Heart left ventricle (tissue), 16 donors: Measurements from ENCODE around the gene GPR32. TPM values are rescaled to one million over a fixed set of nuclear protein-coding genes. Genes with fewer than 3 reads are reported as not detected.
"Not testable (repeated sequence)": the region's sequence is repeated elsewhere in the genome, so short reads cannot be mapped to it uniquely, and the experiment has no call there.

Source experiments
- ATAC-seq, 4 donors: fragments of 200-7000 bp; cut with Tn5 transposase; one replicate each; pipeline ENCODE4 v1.9.1; 2020 to 2022; ENCODE audit warnings: moderate library complexity in 4 of 4, mild to moderate bottlenecking in 3 of 4, moderate number of reproducible peaks in 1 of 4
- DNase-seq, 5 donors: peaks; one replicate each; pipeline ENCODE4 v3.0.0-alpha.2; 2020
- H3K27ac ChIP-seq, 12 donors: fragments of 200-600 bp; sonication (generic) in 4 of 12; one replicate each; pipeline versions ENCODE4 v1.5.0 to v1.8.0; 2016 to 2022; ENCODE audit warnings: mild to moderate bottlenecking in 2 of 12
- H3K27me3 ChIP-seq, 9 donors: fragments of 200-600 bp; sonication (generic) in 2 of 9; one replicate each; pipeline versions ENCODE4 v1.5.1 to v1.8.0; 2016 to 2022; ENCODE audit warnings: mild to moderate bottlenecking in 3 of 9
- H3K36me3 ChIP-seq, 9 donors: fragments of 200-600 bp; sonication (generic) in 2 of 9; one replicate each; pipeline versions ENCODE4 v1.5.0 to v1.8.0; 2018 to 2022; ENCODE audit warnings: mild to moderate bottlenecking in 2 of 9
- H3K4me1 ChIP-seq, 12 donors: fragments of 200-600 bp; sonication (generic) in 4 of 12; one replicate each; pipeline versions ENCODE4 v1.5.0 to v1.8.0; 2016 to 2022; ENCODE audit warnings: mild to moderate bottlenecking in 3 of 12
- H3K4me3 ChIP-seq, 12 donors: fragments of 200-600 bp; sonication (generic) in 4 of 12; one replicate each; pipeline versions ENCODE4 v1.5.0 to v1.8.0; 2017 to 2022; ENCODE audit warnings: mild to moderate bottlenecking in 9 of 12, moderate library complexity in 4 of 12
- H3K9me3 ChIP-seq, 12 donors: fragments of 200-600 bp; sonication (generic) in 4 of 12; one replicate each; pipeline versions ENCODE4 v1.5.0 to v1.8.0; 2016 to 2022; ENCODE audit warnings: mild to moderate bottlenecking in 1 of 12
- CTCF ChIP-seq, 12 donors: fragments of 200-600 bp; sonication (generic) in 4 of 12; IDR thresholded peaks; one replicate each; pipeline versions ENCODE4 v1.5.0 to v1.8.0; 2018 to 2022; ENCODE audit warnings: antibody characterized with exemption in 12 of 12, mild to moderate bottlenecking in 5 of 12
- POLR2A ChIP-seq, 2 donors: fragments of 450-650 bp; IDR thresholded peaks; one replicate each; pipeline ENCODE4 v1.6.1; 2017; ENCODE audit warnings: antibody characterized with exemption in 2 of 2, mild to moderate bottlenecking in 2 of 2, moderate library complexity in 2 of 2
- WGBS, 4 donors: extraction: QIAGEN DNeasy Blood & Tissue Kit in 2 of 4; methylation state at CpG; one replicate each; pipeline versions ENCODE4 v1.1.5 to v1.1.7; 2013 to 2018; 5-methylcytosine and 5-hydroxymethylcytosine counted together
- intact Hi-C, 10 donors: fragments of 100-400 bp; cut with DNase I; formaldehyde crosslinking; loops; one replicate each; pipeline versions ENCODE4 v1.11.1 to v1.14.2; 2022
- polyA plus RNA-seq, 2 donors: library from polyadenylated mRNA; stranded (reverse); fragments of 200-250 nt; gene quantifications; one replicate each; pipeline ENCODE4 v1.2.3, GENCODE V29; 2013
- total RNA-seq, 9 donors: library from RNA; depleted of rRNA in 2 of 9; stranded (reverse); fragments of >200 nt in 2 of 9; fragmentation: NEBNext Ultra II Directional in 3 of 9; extraction: Animal tissue kit (Norgen Biotek cat#: 25700) in 3 of 9; gene quantifications; one replicate each; pipeline versions ENCODE4 v1.1.0 to v1.2.4, GENCODE V29; 2016 to 2023
- donor health status: ischemic (EF 13 %, LVEDD 7.1; RV severe dilation, severe dysfunction).
- donor health status: healthy with polysubstance abuse.
- donor health status: DM: no; HTN: yes; CAD: no.
- donor health status: DM: no; HTN: no; CAD: no.
- donor health status: ischemic (EF 25% LVEDD 6.9; RV normal size, moderate dysfunction).
- donor health status: ischemic (EF 25% LVEDD 5.7; RV mildly dilated, moderate dysfunction).
- donor health status: healthy.
- donor health status: DM: yes; HTN: yes; CAD: no.
- donor health status: ischemic (EF 35%, LVEDD 5.7; RV mildly dilated, moderate dysfunction).
- donor health status: nonischemic (EF 11% LVEDD 7.7; RV severe dilation, severe dysfunction).
- donor health status: DM: yes; HTN: yes; CAD: no.
- donor health status: PGD.
- donor health status: ischemic (EF 29% LVEDD 5.4; RV normal size, mild dysfunction).
- donor health status: nonischemic (EF 23%, LVEDD 6.1; RV moderate dilation, normal function).

GPR32 gene
- total and polyA plus RNA-seq, 11 donors, result not detected

DNA sequence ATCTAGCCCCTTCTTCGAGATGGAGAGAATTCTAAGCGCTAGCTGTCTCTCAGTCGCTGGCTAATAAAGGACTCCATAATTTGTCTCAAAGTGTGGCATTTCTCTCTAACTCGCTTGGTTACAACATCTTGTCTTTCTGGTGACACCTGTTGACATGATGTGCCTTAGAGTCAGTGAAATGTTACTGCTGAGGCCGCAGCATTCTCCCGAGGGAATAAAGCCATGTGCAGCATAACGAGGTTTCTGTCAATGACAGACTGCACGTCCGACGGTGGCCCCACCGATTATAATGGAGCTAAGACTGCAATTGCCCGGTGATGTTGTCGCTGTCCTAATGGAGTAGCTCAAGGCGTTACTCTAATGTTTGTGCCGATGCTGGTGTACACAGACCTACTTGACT lies 20.3 kb upstream of the GPR32 start:
- Histone ChIP-seq H3K4me1 (no peaks in the 10 kb centered on the region), H3K9me3 (no peaks in the 10 kb centered on the region), H3K4me3 (no peak overlapping the region), H3K27me3 (peaks cover 0 to 28% (median 0%) of the 10 kb centered on the region in 9 donors), H3K36me3 (no peaks in the 10 kb centered on the region), H3K27ac (no peak overlapping the region)
- ATAC-seq (no peak), DNase-seq (no peak)
- TF ChIP-seq CTCF (IDR thresholded peaks at IDR 0.05) (no peak), POLR2A (IDR thresholded peaks at IDR 0.05) (no peak)
- 44 to 53% (median 48%) methylated on average over 15 of the region's 15 CpGs for WGBS, 4 donors
- intact Hi-C loops, result no loop called here

DNA sequence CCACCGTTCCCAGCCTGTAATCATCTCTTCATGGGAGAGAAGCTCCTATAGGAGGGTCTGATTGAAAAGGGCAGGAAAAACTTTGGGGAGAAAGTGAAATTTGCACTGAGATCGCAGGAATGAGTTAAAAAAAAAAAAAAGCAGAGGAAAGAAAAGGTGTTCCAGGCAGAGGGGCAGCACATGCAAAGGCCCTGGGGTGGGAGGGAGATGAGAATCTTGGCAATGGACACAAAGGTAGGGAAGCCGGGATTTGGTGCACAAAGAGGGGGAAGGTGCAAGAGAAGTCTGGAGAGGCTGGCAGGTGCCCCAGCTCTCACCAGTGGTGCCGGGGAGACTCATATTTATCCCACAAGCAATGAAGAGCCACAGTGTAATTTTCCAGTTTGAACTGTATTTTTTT lies 16.4 kb upstream of the GPR32 start:
- 76 to 86% (median 83%) methylated on average over 4 of the region's 4 CpGs for WGBS, 4 donors
- H3K9me3 ChIP-seq, result no peaks in the 10 kb centered on the region
- H3K27me3 ChIP-seq, result peaks cover 0 to 28% (median 0%) of the 10 kb centered on the region in 9 donors
- H3K27ac ChIP-seq, result no peak overlapping the region
- ATAC-seq (no peak), DNase-seq (no peak)
- no peaks in the 10 kb centered on the region for H3K4me1 ChIP-seq
- intact Hi-C loops, result no loop called here
- H3K4me3 ChIP-seq, result no peak overlapping the region
- H3K36me3 ChIP-seq, result no peaks in the 10 kb centered on the region
- TF ChIP-seq POLR2A (IDR thresholded peaks at IDR 0.05), result no peak
- no peak for TF ChIP-seq CTCF (IDR thresholded peaks at IDR 0.05)

GRCh38 chr19:50756244-50756643 lies 14.0 kb upstream of the GPR32 start:
- ATAC-seq, H3K27ac ChIP-seq: not testable (repeated sequence)
- 61 to 63% (median 62%) methylated on average over 8 of the region's 8 CpGs for WGBS, 4 donors

GRCh38 chr19:50757624-50758023 lies 12.6 kb upstream of the GPR32 start:
- H3K36me3 ChIP-seq, H3K9me3 ChIP-seq, H3K4me1 ChIP-seq, ATAC-seq, H3K4me3 ChIP-seq, H3K27ac ChIP-seq, DNase-seq, intact Hi-C loops: not testable (repeated sequence)
- 92 to 95% (median 93%) methylated on average over 3 of the region's 3 CpGs for WGBS, 4 donors
- peaks cover 0 to 21% (median 0%) of the 10 kb centered on the region in 9 donors for H3K27me3 ChIP-seq

More at GRCh38 chr19:50756244-50756643, 14.0 kb upstream of the GPR32 start:
- DNase-seq, H3K4me1 ChIP-seq, intact Hi-C loops, H3K9me3 ChIP-seq, H3K36me3 ChIP-seq, H3K4me3 ChIP-seq: not testable (repeated sequence)
- peaks cover 0 to 27% (median 0%) of the 10 kb centered on the region in 9 donors for H3K27me3 ChIP-seq

- ATAC-seq, DNase-seq, H3K36me3 ChIP-seq, H3K4me1 ChIP-seq, H3K4me3 ChIP-seq, H3K27ac ChIP-seq, H3K9me3 ChIP-seq, intact Hi-C loops: not testable (repeated sequence)
- H3K27me3 ChIP-seq, result peaks cover 0 to 14% (median 0%) of the 10 kb centered on the region in 9 donors
- WGBS, 4 donors, result 69 to 83% (median 76%) methylated on average over 17 to 18 of the region's 18 CpGs
These were observed 11.2 kb upstream of the GPR32 start for GRCh38 chr19:50759076-50759475.

DNA sequence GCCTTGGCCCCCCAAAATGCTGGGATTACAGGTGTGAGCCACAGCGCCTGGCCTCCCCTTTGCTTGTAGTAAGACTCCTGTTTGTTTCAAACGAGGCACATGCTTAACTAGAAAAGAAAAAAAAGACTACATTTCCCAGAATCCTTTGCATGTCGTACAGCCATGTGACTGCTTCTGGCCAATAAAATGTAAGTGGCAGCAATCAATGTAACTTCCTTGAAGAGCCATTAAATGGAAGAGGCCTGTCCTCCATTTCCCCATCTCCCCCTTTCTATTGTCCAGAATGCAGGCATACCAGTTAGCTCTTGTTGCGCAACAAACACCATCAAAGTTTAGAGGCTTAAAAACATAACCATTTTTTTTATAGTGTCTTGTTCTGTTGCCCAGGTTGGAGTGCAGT lies 10.4 kb upstream of the GPR32 start:
- H3K9me3 ChIP-seq, result no peaks in the 10 kb centered on the region
- no peaks in the 10 kb centered on the region for H3K4me1 ChIP-seq
- peaks cover 0 to 11% (median 0%) of the 10 kb centered on the region in 9 donors for H3K27me3 ChIP-seq
- no peak for DNase-seq
- no peak overlapping the region for H3K27ac ChIP-seq
- intact Hi-C loops, result no loop called here
- WGBS, 4 donors, result 59 to 85% (median 73%) methylated on average over 4 of the region's 4 CpGs
- no peaks in the 10 kb centered on the region for H3K36me3 ChIP-seq
- ATAC-seq, result no peak
- TF ChIP-seq CTCF (IDR thresholded peaks at IDR 0.05) (no peak), POLR2A (IDR thresholded peaks at IDR 0.05) (no peak)
- no peak overlapping the region for H3K4me3 ChIP-seq

- intact Hi-C loops, H3K27ac ChIP-seq, DNase-seq, H3K4me3 ChIP-seq, H3K4me1 ChIP-seq, ATAC-seq, H3K9me3 ChIP-seq, H3K36me3 ChIP-seq: not testable (repeated sequence)
- WGBS, 4 donors, result 46 to 65% (median 62%) methylated on average over 3 of the region's 3 CpGs
- H3K27me3 ChIP-seq, result peaks cover 0 to 19% (median 0%) of the 10 kb centered on the region in 9 donors
These were observed 8.8 kb upstream of the GPR32 start for GRCh38 chr19:50761501-50761900.

GRCh38 chr19:50763521-50763920 lies 6.7 kb upstream of the GPR32 start:
- WGBS, 4 donors, result 65 to 74% (median 70%) methylated on average over 4 to 12 of the region's 13 CpGs
- DNase-seq, ATAC-seq, intact Hi-C loops, H3K9me3 ChIP-seq, H3K27ac ChIP-seq, H3K4me3 ChIP-seq, H3K36me3 ChIP-seq, H3K4me1 ChIP-seq: not testable (repeated sequence)
- H3K27me3 ChIP-seq, result peaks cover 0 to 25% (median 0%) of the 10 kb centered on the region in 9 donors
